Neural cell (in vitro differentiated cells): ENCODE data around the gene KCTD17. TPM values are rescaled to one million over a fixed set of nuclear protein-coding genes. Genes with fewer than 3 reads are reported as not detected.

ENCODE experiments used
- H2AFZ ChIP-seq: fragments of 200-600, 300-800 bp; sonication (generic), shearing (Covaris generic); 2 replicates; pipeline ENCODE4 v1.6.0; 2014; ENCODE audit warnings: low read depth, mild to moderate bottlenecking, antibody characterized with exemption, low read length, moderate library complexity
- H3F3A ChIP-seq: fragments of 200-600 bp; shearing (Covaris generic); 2 replicates; pipeline ENCODE4 v1.6.1; 2016; ENCODE audit warnings: mild to moderate bottlenecking, moderate library complexity, mixed read lengths, antibody characterized with exemption, low read length; ENCODE audit not compliant: insufficient read depth, poor library complexity, severe bottlenecking
- H3K27ac ChIP-seq: fragments of 200-600, 300-800 bp; sonication (generic), shearing (Covaris generic); 2 replicates; pipeline ENCODE4 v1.5.1; 2014; ENCODE audit warnings: mild to moderate bottlenecking, low read length, moderate library complexity
- H3K27me3 ChIP-seq: fragments of 300-800, 200-600 bp; sonication (generic), shearing (Covaris generic); 2 replicates; pipeline ENCODE4 v1.6.0; 2014; ENCODE audit warnings: mild to moderate bottlenecking, low read depth, low read length, moderate library complexity; ENCODE audit not compliant: insufficient read depth
- H3K36me3 ChIP-seq: fragments of 300-800, 200-600 bp; sonication (generic), shearing (Covaris generic); 2 replicates; pipeline ENCODE4 v1.5.1; 2014; ENCODE audit warnings: mild to moderate bottlenecking, antibody characterized with exemption, low read length, moderate library complexity; ENCODE audit not compliant: insufficient read depth
- H3K4me2 ChIP-seq: fragments of 300-800, 200-600 bp; sonication (generic), shearing (Covaris generic); 2 replicates; pipeline ENCODE4 v1.6.0; 2014; ENCODE audit warnings: mild to moderate bottlenecking, low read length
- H3K4me3 ChIP-seq: fragments of 300-800, 200-600 bp; sonication (generic), shearing (Covaris generic); 2 replicates; pipeline ENCODE4 v1.5.1; 2014; ENCODE audit warnings: mild to moderate bottlenecking, low read length, moderate library complexity
- H3K79me2 ChIP-seq: fragments of 200-600 bp; shearing (Covaris generic); replicated peaks from 2 replicates; pipeline ENCODE4 v1.6.0; 2014; ENCODE audit warnings: mild to moderate bottlenecking, low read length, moderate library complexity; ENCODE audit not compliant: insufficient read depth
- H3K9ac ChIP-seq: fragments of 300-800, 200-600 bp; sonication (generic), shearing (Covaris generic); 2 replicates; pipeline ENCODE4 v1.6.1; 2016; ENCODE audit warnings: mild to moderate bottlenecking, low read length, mixed read lengths
- H3K9me2 ChIP-seq: fragments of 200-600 bp; shearing (Covaris generic); 2 replicates; pipeline ENCODE4 v1.6.1; 2016; ENCODE audit warnings: mild to moderate bottlenecking, low read length, mixed read lengths; ENCODE audit not compliant: insufficient read depth
- H3K9me3 ChIP-seq: fragments of 200-600, 300-800 bp; sonication (generic), shearing (Covaris generic); 2 replicates; pipeline ENCODE4 v1.6.1; 2016; ENCODE audit warnings: mild to moderate bottlenecking, mixed run types, low read length, moderate library complexity, mixed read lengths
- H4K20me1 ChIP-seq: fragments of 200-600 bp; shearing (Covaris generic); 2 replicates; pipeline ENCODE4 v1.6.1; 2016; ENCODE audit warnings: mild to moderate bottlenecking, mixed run types; ENCODE audit not compliant: insufficient read depth
- CTCF ChIP-seq: fragments of 450-650 bp; IDR thresholded peaks from 2 replicates; pipeline ENCODE4 v1.5.1; 2014; ENCODE audit warnings: antibody characterized with exemption, mild to moderate bottlenecking, moderate library complexity; ENCODE audit not compliant: poor library complexity, severe bottlenecking
- EP300 ChIP-seq: fragments of 450-650 bp; conservative IDR thresholded peaks from 2 replicates; pipeline ENCODE4 v1.6.1; 2014; ENCODE audit warnings: antibody characterized with exemption, mild to moderate bottlenecking, moderate library complexity; ENCODE audit not compliant: poor library complexity, severe bottlenecking
- EZH2 ChIP-seq: fragments of 200-600, 300-800 bp; shearing (Covaris generic), sonication (generic); IDR thresholded peaks from 2 replicates; pipeline ENCODE4 v1.6.1; 2014; ENCODE audit warnings: antibody characterized with exemption, low read length, borderline replicate concordance, mild to moderate bottlenecking; ENCODE audit not compliant: insufficient read depth, poor library complexity, severe bottlenecking
- MXI1 ChIP-seq: fragments of 450-650 bp; conservative IDR thresholded peaks from 2 replicates; pipeline ENCODE4 v1.6.1; 2014; ENCODE audit warnings: antibody characterized with exemption, mild to moderate bottlenecking; ENCODE audit not compliant: poor library complexity, severe bottlenecking
- POLR2AphosphoS5 ChIP-seq: IDR thresholded peaks from 2 replicates; pipeline ENCODE4 v1.6.1; 2012
- RAD21 ChIP-seq: fragments of 450-650 bp; conservative IDR thresholded peaks from 2 replicates; pipeline ENCODE4 v1.6.1; 2014; ENCODE audit warnings: antibody characterized with exemption, mild to moderate bottlenecking, moderate library complexity
- REST ChIP-seq: IDR thresholded peaks from 2 replicates; pipeline ENCODE4 v1.6.1; 2012; ENCODE audit warnings: borderline replicate concordance
- SMC3 ChIP-seq: fragments of 450-650 bp; conservative IDR thresholded peaks from 2 replicates; pipeline ENCODE4 v1.6.1; 2014; ENCODE audit warnings: antibody characterized with exemption, mild to moderate bottlenecking, moderate library complexity; ENCODE audit not compliant: poor library complexity
- TAF1 ChIP-seq: IDR thresholded peaks from 2 replicates; pipeline ENCODE4 v1.6.1; 2012; ENCODE audit warnings: low read depth
- polyA plus RNA-seq: library from polyadenylated mRNA; depleted of rRNA; stranded (reverse); fragments of >200 nt; gene quantifications from 2 replicates; pipeline ENCODE4 v1.2.3, GENCODE V29; 2014

Gene KCTD17
- polyA plus RNA-seq, 1 donor from 2014 or later = 96.3 TPM

- H4K20me1 ChIP-seq = no peaks in the 10 kb centered on the region
- H3K4me3 ChIP-seq = no peak overlapping the region
- no peaks in the 10 kb centered on the region for H3K36me3 ChIP-seq
- no peaks in the 10 kb centered on the region for H3K9me3 ChIP-seq
- H3K27me3 ChIP-seq = no peaks in the 10 kb centered on the region
- no peak overlapping the region for H3K9ac ChIP-seq
- no peaks in the 10 kb centered on the region for H3F3A ChIP-seq
- H2AFZ ChIP-seq = no peak overlapping the region
- H3K9me2 ChIP-seq = no peaks in the 10 kb centered on the region
- TF ChIP-seq CTCF = no peak
- no peak for TF ChIP-seq RAD21
- no peak for TF ChIP-seq MXI1
- no peak for TF ChIP-seq POLR2AphosphoS5
- TF ChIP-seq EP300 = no peak
- no peak for TF ChIP-seq SMC3
- no peak for TF ChIP-seq TAF1
- TF ChIP-seq REST = no peak
- no peak for TF ChIP-seq EZH2
- H3K27ac ChIP-seq = no peak overlapping the region
- H3K79me2 ChIP-seq = no peaks in the 10 kb centered on the region
- H3K4me2 ChIP-seq = no peak overlapping the region
Measured at GRCh38 chr22:37080838-37081237, 29.3 kb downstream of the KCTD17 start.

- Histone ChIP-seq H2AFZ (no peak overlapping the region), H3K36me3 (no peaks in the 10 kb centered on the region), H3K27ac (no peak overlapping the region), H3K9ac (no peak overlapping the region), H4K20me1 (no peaks in the 10 kb centered on the region), H3K4me2 (no peak overlapping the region), H3F3A (no peaks in the 10 kb centered on the region), H3K9me2 (no peaks in the 10 kb centered on the region), H3K9me3 (no peaks in the 10 kb centered on the region), H3K27me3 (no peaks in the 10 kb centered on the region), H3K79me2 (no peaks in the 10 kb centered on the region), H3K4me3 (no peak overlapping the region)
- TF ChIP-seq MXI1 (no peak), RAD21 (no peak), EP300 (no peak), EZH2 (no peak), CTCF (no peak), SMC3 (no peak), TAF1 (no peak), POLR2AphosphoS5 (no peak), REST (no peak)
Measured at GRCh38 chr22:37082251-37082873, 30.8 kb downstream of the KCTD17 start.
